Fibroblast of upper back skin (primary cell): Measurements from ENCODE around the gene CEL.
"Not testable (repeated sequence)": the region's sequence is repeated elsewhere in the genome, so short reads cannot be mapped to it uniquely, and the experiment has no call there.

ENCODE experiments used
- DNase-seq: peaks from one replicate; pipeline ENCODE4 v3.0.0-alpha.2; 2013

Gene CEL

GRCh38 chr9:133087429-133088145, 25.8 kb downstream of the CEL start:
- no peak for DNase-seq

GRCh38 chr9:133088146-133088750, 26.5 kb downstream of the CEL start:
- DNase-seq = no peak

GRCh38 chr9:133088756-133089155, 27.0 kb downstream of the CEL start:
- DNase-seq = no peak

GRCh38 chr9:133089271-133089671, 27.5 kb downstream of the CEL start:
- no peak for DNase-seq

GRCh38 chr9:133090187-133090586, 28.4 kb downstream of the CEL start:
- DNase-seq = no peak

- DNase-seq = no peak
Measured at GRCh38 chr9:133090752-133091385, 29.1 kb downstream of the CEL start.

GRCh38 chr9:133094351-133094750, 32.6 kb downstream of the CEL start:
- DNase-seq = not testable (repeated sequence)

GRCh38 chr9:133094842-133095393, 33.1 kb downstream of the CEL start:
- DNase-seq = no peak

GRCh38 chr9:133098104-133098754, 36.4 kb downstream of the CEL start:
- no peak for DNase-seq

GRCh38 chr9:133098871-133099270, 37.1 kb downstream of the CEL start:
- DNase-seq = no peak

- no peak for DNase-seq
Measured at GRCh38 chr9:133099726-133100505, 38.1 kb downstream of the CEL start.

GRCh38 chr9:133100506-133101355, 39.0 kb downstream of the CEL start:
- no peak for DNase-seq

- no peak for DNase-seq
Measured at GRCh38 chr9:133101356-133102189, 39.8 kb downstream of the CEL start.

GRCh38 chr9:133102190-133103021, 40.6 kb downstream of the CEL start:
- no peak for DNase-seq

- peak; percentile 23 for DNase-seq
Measured at GRCh38 chr9:133103183-133103986, 41.6 kb downstream of the CEL start.

- DNase-seq = no peak
Measured at GRCh38 chr9:133103987-133104505, 42.3 kb downstream of the CEL start.

- DNase-seq = no peak
Measured at GRCh38 chr9:133104718-133105460, 43.1 kb downstream of the CEL start.

GRCh38 chr9:133105461-133105770, 43.6 kb downstream of the CEL start:
- DNase-seq = no peak
